Measurements from ENCODE around the gene MALRD1.

DNA sequence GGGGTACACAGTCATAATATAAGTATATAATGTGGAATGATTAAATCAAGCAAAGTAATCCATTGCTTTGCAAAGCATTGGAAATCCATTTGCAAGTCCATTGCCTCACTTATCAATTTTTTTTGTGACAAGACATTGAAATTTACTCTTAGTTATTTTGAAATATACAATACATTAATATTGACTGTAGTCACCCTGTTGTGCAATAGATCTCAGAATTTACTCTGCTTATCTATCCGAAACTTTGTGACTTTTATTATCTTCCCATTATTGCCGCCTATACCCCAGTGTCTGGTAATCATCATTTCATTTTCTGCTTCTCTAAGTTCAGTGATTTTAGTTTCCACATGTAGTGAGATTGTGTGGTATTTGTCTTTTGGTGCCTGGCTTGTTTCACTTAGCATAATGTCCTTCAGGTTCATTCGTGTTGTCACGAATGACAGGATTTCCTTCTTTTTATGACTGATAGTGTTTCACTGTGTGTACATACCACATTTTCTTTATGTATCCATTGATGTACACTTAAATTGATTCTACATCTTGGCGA lies 5.8 kb downstream of the MALRD1 start:
- TF ChIP-seq CTCF (IDR thresholded peaks at IDR 0.05) (no peak), POLR2A (IDR thresholded peaks at IDR 0.05) (no peak), EP300 (IDR thresholded peaks at IDR 0.05) (no peak)
